Measurements from ENCODE around the gene MYZAP. TPM values are rescaled to one million over a fixed set of nuclear protein-coding genes. Genes with fewer than 3 reads are reported as not detected.

Gene MYZAP
- total and polyA plus RNA-seq, 2 of the 4 experiments (the other 2 are of a cell fraction): not detected

DNA sequence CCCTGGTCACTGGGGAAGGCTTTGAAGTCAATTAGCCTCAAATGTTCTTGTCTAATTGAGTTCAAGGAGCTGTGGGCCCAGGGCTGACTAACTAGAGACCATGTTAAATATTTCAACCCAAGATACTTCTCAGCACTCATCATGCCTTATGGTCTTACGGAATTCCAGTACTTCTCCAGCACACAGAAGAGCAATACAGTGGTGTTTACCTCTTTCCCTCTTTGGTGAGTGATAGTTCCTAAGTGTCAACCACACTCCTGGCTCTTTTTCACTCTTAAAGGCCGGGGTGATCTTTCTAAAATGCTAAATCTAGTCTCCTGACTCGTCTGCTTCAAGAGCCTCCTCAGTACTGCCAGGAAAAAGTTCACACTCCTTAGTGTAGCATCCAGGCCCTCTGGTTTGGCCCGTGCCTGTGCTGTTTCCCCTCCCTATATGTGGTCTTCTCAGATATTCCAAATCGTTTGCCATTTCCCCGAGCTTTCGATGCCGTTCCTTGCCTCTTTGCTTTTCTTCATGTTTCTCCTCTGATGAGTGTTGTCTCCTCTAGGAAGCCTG lies 4.7 kb downstream of the MYZAP start:
- WGBS, 2 experiments (ENCODE audit: extremely low coverage in 2 of 2, insufficient read length in 1 of 2): 56% methylated on average over 3 of the region's 8 CpGs; no CpG with 5 or more reads in 1 of the 2 experiments
- CTCF ChIA-PET: no interaction called here

More for the DNA sequence above, 4.7 kb downstream of the MYZAP start:
- in situ Hi-C loops (cut with MboI; ENCODE audit: low sequenced_read_pairs) (no loop called here), intact Hi-C loops (cut with micrococcal nuclease) (no loop called here), dilution Hi-C loops (cut with HindIII; ENCODE audit: low sequenced_read_pairs, unreplicated experiment) (no loop called here)
- Histone ChIP-seq H3K27ac (ENCODE audit: insufficient read depth, low read length) (no peak overlapping the region), H2AK5ac (ENCODE audit: low read depth, low read length) (no peak overlapping the region), H2AFZ (replicated peaks; ENCODE audit: low read length, poor library complexity) (no peak overlapping the region), H4K5ac (ENCODE audit: low read depth, low read length) (no peak overlapping the region), H2BK20ac (ENCODE audit: low read depth, low read length) (no peak overlapping the region), H2BK15ac (ENCODE audit: low read depth, low read length) (no peak overlapping the region), H3K14ac (replicated peaks; ENCODE audit: low read depth, low read length) (no peak overlapping the region), H3K18ac (ENCODE audit: low read depth, low read length) (no peak overlapping the region), H2BK5ac (ENCODE audit: low read depth, low read length, poor library complexity, severe bottlenecking) (no peak overlapping the region), H3K56ac (ENCODE audit: extremely low read depth, insufficient read depth, low read length) (no peak overlapping the region), H3K4me2 (ENCODE audit: low read depth, low read length) (no peak overlapping the region), H4K8ac (ENCODE audit: low read depth in 2 of 2, low read length in 2 of 2) (no peak overlapping the region), H4K91ac (ENCODE audit: insufficient read depth, low read depth, low read length) (no peak overlapping the region), H3K4ac (ENCODE audit: low read depth, low read length) (no peak overlapping the region), H3K23ac (ENCODE audit: low read depth, low read length) (no peak overlapping the region), H3K36me3 (ENCODE audit: control insufficient read depth, insufficient read depth, low read length) (no peaks in the 10 kb centered on the region), H3K9ac (ENCODE audit: low read depth, low read length) (no peak overlapping the region), H3K27me3 (ENCODE audit: control insufficient read depth, insufficient read depth, low read length) (peaks cover 20% of the 10 kb centered on the region), H3K9me1 (ENCODE audit: insufficient read depth, low read length) (no peaks in the 10 kb centered on the region; the same call in 1 of the 2 replicates), H3K4me3 (ENCODE audit: insufficient read depth, low read depth, low read length) (no peak overlapping the region), H2BK120ac (ENCODE audit: low read depth, low read length) (no peak overlapping the region), H3K4me1 (ENCODE audit: control insufficient read depth, insufficient read depth, low read length) (no peaks in the 10 kb centered on the region), H3K9me3 (ENCODE audit: control insufficient read depth, insufficient read depth, low read length) (no peaks in the 10 kb centered on the region), H4K20me1 (ENCODE audit: insufficient read depth, low read length) (no peaks in the 10 kb centered on the region), H2AK9ac (replicated peaks; ENCODE audit: low read depth, low read length, poor library complexity) (no peak overlapping the region), H3K79me1 (ENCODE audit: low read depth in 1 of 2, low read length in 2 of 2) (no peaks in the 10 kb centered on the region)
- POLR2A ChIA-PET (ENCODE audit: unreplicated experiment): no interaction called here
- ATAC-seq (ENCODE audit: low read depth) (no peak), DNase-seq (no peak)
- no peak for TF ChIP-seq MAFK (IDR thresholded peaks at IDR 0.05; ENCODE audit: low read depth, low read length)
- TF ChIP-seq SMC3 (IDR thresholded peaks at IDR 0.05; ENCODE audit: low read depth, low read length): no peak
- no peak for TF ChIP-seq MAZ (IDR thresholded peaks at IDR 0.05; ENCODE audit: borderline replicate concordance, low read depth, low read length)
- no TSS peak for BruUV-seq (replicated peaks)
